Breast epithelium (tissue), 3 donors: Measurements from ENCODE around the gene NR0B2.

Experiments used
- CTCF ChIP-seq, 3 donors: fragments of 450-650 bp; IDR thresholded peaks; one replicate each; pipeline ENCODE4 v1.5.1; 2016 to 2017; ENCODE audit warnings: antibody characterized with exemption in 3 of 3, mild to moderate bottlenecking in 3 of 3, moderate library complexity in 3 of 3
- POLR2A ChIP-seq: fragments of 450-650 bp; IDR thresholded peaks from one replicate; pipeline ENCODE4 v1.6.1; 2016; ENCODE audit warnings: antibody characterized with exemption, mild to moderate bottlenecking, moderate library complexity
- POLR2AphosphoS5 ChIP-seq, 3 donors: sonication (generic); formaldehyde crosslinking; IDR thresholded peaks; one replicate each; pipeline ENCODE4 v1.6.1; 2017; ENCODE audit warnings: antibody characterized with exemption in 3 of 3

GRCh38 chr1:26888231-26888630 is 25.5 kb downstream of the NR0B2 start:
- TF ChIP-seq CTCF (IDR thresholded peaks at IDR 0.05): no peak
- TF ChIP-seq POLR2A: no peak
- TF ChIP-seq POLR2AphosphoS5 (IDR thresholded peaks at IDR 0.05): no peak
